GM04504 (cell line): ENCODE data around the gene TMEM167A.
A peak's percentile ranks its signal among the peaks of the same experiment; 100 is the strongest.

Experiments
- DNase-seq: peaks from one replicate; pipeline ENCODE4 v3.0.0-alpha.2; 2012; ENCODE audit warnings: low read depth

TMEM167A gene, protein sequence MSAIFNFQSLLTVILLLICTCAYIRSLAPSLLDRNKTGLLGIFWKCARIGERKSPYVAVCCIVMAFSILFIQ

DNA sequence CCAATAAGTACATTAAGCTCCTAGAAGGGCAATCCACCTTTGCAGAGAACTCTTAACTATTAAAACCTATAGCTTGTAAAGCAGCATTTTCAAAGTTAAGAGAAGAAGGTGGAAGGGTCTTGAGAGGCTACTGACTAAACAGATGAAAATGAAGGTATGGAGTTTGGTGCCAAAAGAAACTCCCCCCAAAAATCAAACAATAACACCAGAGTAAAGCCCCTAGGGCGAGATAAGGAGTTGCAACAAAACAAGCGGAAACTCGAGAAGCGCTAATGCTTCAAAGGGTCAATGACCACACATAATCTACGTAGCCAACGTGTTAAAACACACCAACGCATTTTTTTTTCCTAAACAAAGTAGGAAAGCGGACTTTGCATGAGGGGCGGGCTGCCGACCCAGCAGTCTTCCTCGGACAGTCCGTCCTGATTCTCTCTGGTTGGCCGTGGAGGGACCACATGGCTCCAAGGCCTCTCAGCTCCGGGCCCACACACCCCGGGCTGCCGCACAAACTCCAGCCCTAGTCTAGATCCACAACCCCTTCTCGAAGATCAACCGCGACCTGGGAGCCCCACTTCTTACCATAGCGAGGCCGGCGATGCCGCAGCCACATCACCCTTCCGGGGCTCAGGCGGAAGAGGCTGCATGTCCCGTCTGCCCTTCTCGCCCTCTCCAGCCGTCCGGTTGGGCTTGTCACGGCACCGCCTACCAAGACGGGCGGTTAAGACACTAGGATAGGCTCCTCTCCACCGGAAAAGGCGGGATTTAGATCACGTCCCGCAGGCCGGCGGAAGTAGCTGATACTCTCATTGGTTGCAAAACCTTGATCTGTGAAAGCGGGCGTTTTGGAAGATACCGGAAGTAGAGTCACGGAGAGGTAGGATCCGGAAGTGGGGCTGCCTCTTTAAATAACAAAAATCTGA lies at the start of gene TMEM167A, which contains the start of gene XRCC4:
Gene TMEM167A, minus strand, starts transcription at position 653 of the 920 bp plus-strand sequence. Its CDS starts 71 bp downstream, at position 582.
Gene XRCC4, plus strand, starts transcription at position 806 of the 920 bp plus-strand sequence. CDS start 27,373 bp downstream, outside the sequence.
- DNase-seq: peak; percentile 98

GRCh38 chr5:83126501-83126900 lies 49.3 kb upstream of the TMEM167A start:
- DNase-seq: no peak

- no peak for DNase-seq
These were observed 48.4 kb upstream of the TMEM167A start for GRCh38 chr5:83125560-83125959.

DNA sequence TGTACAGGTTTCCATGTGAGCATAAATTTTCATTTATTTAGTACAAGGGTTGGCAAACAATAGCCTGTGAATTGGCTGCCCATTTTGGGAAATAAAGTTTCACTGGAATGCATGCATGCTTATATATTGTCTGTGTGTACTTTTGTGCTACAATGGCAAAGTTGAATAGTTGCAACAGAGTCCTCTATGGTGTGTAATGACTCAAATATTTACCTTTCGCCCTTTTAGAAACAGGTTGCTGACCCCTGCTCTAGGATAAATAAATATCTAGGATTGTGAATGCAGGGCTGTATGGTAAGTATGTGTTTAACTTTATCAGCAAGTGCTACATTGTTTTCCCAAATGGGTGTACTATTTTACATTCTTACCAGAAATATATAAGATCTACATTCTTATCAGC lies 47.4 kb upstream of the TMEM167A start:
- no peak for DNase-seq

- DNase-seq: no peak
These were observed 41.8 kb upstream of the TMEM167A start for GRCh38 chr5:83118976-83119375.

DNA sequence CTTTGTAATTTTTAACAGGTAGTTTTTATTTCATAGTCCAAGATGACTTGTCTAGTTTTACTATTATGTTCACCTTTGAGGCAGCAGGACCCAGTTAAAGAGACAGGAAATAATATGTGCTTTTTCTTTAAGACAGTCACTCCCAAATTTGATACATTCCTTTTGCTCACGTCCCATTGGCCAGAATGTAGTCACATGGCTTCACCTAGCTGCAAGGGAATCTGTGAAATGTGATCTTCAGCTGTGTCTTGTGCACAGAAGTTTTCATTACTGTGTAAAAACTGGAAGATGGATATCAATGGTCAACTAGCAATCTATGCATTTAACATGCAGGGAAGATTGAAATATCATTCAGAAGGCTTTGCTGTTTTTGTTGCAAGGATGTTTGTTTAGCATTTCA lies 41.3 kb upstream of the TMEM167A start:
- DNase-seq: no peak

DNA sequence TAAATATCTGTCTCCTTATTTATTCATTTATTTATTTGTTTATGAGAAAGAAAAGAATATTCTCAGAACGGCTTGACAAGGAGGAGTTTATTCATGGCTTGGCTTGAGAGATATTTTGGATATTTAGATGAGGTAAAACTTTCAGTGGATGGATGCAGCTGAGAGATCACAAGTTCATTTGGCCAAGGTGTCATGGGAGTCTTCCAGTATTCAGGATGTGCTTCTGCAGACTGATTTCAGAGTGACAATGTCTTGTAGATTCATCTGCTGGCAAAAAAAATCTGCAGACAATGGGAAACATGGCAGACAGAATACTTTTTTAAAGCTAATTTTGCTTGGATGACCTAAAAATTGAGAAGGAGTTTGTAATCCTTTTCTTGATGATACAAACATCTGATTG lies 38.6 kb upstream of the TMEM167A start:
- no peak for DNase-seq

DNA sequence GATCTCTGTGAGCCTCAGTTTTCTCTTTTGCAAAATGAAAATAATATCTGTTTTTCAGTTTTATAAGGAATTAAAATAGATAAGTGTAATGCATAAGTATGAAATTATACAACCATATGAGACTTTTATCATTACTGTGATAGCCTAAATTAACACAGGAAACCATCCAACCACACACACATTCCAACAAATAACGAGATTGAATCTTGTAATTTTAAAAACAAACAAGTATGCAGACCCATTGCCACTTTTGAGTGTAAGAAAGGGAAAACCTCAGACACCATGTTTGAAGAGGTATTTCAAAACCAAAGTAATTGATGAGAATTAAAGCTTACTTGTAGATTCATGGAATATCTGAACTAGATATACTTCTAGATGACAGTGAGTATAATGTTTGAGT lies 32.2 kb upstream of the TMEM167A start:
- no peak for DNase-seq

- DNase-seq: peak; percentile 24
These were observed 30.7 kb upstream of the TMEM167A start for GRCh38 chr5:83107692-83108420.

GRCh38 chr5:83104021-83104420 lies 26.8 kb upstream of the TMEM167A start:
- DNase-seq: no peak

- no peak for DNase-seq
These were observed 25.3 kb upstream of the TMEM167A start for GRCh38 chr5:83102364-83102980.

- no peak for DNase-seq
These were observed 24.3 kb upstream of the TMEM167A start for GRCh38 chr5:83101514-83101913.

GRCh38 chr5:83099445-83099844 lies 22.3 kb upstream of the TMEM167A start:
- no peak for DNase-seq

DNA sequence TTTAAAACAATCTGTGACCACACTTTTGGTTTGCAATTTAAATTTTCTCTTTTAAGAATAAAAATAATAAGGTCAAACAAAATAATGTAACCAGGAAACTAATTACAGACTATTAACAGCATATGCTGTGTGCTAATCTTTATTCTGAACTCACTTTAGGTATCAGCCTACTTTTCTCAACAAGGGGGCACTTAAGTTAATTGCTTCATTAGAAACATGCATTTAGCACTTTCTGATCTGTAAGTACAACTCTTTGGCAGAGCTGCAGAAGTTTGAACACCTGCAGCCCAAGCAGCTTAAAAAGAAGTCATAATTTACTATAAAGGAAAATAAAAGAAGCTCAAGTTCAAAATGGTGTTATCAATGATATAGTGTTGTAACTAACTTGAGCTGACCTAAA lies 21.8 kb upstream of the TMEM167A start:
- DNase-seq: no peak

GRCh38 chr5:83097689-83098231 lies 20.6 kb upstream of the TMEM167A start:
- no peak for DNase-seq

- DNase-seq: no peak
These were observed 19.6 kb upstream of the TMEM167A start for GRCh38 chr5:83096660-83097339.

- peak; percentile 60 for DNase-seq
These were observed 18.9 kb upstream of the TMEM167A start for GRCh38 chr5:83095957-83096539.

DNA sequence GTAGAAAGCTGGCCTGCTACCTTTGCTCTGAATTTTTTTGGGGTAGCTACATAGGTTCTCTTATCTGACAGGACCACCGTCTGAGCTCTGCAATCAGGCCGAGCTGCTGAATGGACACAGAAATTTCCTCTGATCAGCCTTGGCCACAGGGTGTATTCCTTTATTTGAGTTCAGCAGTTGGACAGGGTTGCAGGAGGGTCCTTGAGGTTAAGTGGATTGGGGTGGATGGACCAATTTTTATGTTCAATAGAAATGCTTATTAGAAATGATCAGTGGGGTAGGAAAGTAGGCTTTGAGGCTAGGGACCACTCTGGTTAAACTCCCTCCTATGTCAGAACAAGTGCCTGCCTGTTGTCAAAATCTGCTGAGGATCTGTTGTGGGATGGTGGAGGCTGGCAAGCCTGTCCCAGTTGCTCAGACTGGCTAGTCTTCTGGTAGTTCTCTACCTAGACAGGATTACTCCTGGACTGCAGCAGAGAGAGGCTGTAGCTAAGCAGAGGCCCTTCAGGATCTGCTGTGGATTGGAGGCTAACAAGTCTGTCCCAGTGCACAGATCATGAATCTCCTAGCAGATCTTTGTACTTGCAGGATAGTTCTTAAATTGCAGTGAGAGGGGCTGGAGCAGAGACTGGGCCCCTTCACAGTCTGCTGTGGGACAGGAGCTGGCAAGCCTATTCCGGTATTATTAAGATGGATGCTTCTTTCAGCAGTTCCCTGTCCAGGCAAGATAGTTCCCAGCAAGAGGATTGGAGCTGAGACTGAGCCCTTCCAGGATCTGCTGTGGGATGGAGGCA lies 18.2 kb upstream of the TMEM167A start:
- DNase-seq: no peak

DNA sequence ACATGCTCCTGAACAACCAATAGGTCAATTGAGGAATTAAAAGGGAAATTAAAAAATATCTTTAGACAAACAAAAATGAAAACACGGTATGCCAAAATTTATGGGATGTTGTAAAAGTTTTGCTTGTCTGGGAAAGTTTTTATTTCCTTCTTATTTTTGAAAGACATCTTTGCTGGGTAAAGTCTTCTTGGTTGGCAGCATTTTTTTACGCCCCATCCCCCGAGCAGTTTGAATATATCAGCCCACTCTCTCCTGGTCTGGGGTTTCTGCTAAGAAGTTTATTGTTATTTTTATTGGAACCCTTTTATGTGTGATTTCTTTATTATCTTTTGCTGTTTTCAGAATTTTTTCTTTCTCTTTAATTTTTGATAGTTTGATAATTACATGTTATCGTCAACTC lies 16.5 kb upstream of the TMEM167A start:
- DNase-seq: no peak

DNA sequence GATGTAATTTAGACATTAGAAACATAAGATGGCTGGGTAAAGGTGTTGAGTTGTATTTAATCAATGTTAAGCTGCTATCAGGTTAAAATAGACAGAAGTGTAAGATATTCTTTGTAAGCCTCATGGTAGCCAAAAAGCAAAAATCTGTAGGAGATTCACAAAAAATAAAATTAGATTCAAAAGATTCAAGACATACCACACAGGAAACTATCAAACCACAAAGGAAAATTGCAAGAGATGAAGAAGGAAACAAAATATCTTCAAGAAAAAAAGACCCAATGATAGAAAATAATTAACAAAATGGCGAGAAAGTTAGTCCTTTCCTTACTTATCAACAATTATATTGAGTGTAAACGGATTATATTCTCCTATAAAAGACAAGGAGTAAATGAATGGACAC lies 15.4 kb upstream of the TMEM167A start:
- DNase-seq: no peak
